ENCODE data around the gene LRRC9.

The LRRC9 gene

DNA sequence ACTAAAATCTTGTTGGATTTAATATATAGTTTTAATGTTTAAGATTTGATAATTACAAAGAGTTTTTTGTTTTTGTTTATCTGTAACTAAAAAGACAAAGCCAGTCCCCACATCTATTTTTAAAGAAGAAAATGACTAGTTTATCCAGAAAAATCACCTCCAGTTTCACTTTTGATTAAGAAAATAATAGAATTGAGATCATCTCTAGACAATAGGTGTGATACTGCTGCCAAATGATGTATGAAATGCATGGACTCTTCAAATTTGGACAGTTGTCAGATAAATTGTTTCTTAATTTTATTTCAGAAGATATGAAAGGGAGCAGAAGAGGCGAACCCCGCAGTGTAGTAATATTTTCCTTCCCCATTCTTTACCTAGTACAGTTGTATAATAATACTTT is 191.8 kb downstream of the LRRC9 start:
- no peak for DNase-seq (ENCODE audit: low read depth in 2 of 2)
